Limb (tissue), 2 donors: ENCODE data around the gene ZC3HAV1L.
"Not testable (repeated sequence)": the region's sequence is repeated elsewhere in the genome, so short reads cannot be mapped to it uniquely, and the experiment has no call there.

Experiments
- DNase-seq, 2 donors: peaks; one replicate each; pipeline ENCODE4 v3.0.0-alpha.2; 2016; ENCODE audit errors: extremely low spot score in 2 of 2

The ZC3HAV1L gene

DNA sequence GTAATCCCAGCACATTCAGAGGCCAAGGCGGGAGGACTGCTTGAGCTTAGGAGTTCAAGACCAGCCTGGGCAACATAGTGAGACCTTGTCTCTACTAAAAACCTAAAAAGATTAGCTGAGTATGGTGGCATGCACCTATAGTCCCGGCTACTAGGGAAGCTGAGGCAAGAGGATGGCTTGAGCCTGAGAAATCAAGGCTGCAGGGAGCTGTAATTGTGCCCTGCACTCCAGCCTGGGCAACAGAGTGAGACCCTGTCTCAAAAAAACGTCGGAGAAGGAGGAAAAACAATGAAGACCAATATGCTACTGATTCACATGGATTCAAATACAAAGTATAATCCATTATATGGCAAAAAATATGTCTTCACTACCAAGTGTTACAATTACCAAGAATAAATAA is 13.6 kb downstream of the ZC3HAV1L start:
- DNase-seq = no peak

DNA sequence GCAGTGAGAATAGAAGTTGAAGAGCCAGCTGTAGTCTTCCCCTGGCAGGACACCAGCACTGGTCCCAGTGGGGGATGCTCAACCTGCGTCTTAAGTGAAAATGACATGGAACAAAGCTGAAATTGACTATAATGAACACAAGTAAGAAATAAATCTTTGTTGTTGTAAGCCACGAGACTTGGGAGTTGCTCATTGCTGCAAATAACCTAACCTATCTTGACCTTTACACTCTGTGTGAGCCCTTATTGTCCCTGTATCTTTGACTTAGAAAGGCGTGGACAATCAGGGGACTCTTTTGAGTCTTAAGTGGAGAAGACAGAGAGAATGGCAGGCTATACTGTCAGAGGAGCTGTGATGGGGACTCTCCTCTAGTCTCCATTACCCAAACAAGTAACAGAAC is 16.9 kb downstream of the ZC3HAV1L start:
- DNase-seq = no peak

DNA sequence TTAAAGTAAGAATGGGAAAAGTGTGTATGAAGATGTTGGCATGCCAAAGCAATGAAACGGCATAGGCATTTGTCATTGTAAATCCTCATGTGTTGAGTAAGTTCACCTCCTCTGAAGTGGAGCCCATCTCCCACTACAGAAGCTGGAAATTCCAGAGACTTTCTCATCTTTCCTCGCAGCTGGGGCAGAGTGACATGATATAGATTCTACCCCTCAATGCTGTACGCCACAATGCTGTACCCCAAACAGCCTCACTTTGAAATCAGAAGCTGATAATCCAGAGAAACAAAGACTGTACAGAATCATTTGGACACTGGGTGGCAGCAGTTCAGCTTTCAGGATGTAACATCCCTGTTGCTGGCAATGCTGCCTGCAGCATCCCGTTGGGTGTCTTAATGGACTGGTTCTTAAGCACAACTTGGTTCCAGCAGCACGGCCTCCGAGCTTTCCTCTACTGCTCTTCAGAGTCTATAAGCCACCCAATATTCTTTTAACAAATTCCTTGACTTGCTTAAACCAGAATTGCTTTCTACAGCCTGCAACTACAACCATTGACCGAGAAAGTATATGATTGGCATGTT is 18.8 kb downstream of the ZC3HAV1L start:
- peak; percentile 55 to 61 for DNase-seq

DNA sequence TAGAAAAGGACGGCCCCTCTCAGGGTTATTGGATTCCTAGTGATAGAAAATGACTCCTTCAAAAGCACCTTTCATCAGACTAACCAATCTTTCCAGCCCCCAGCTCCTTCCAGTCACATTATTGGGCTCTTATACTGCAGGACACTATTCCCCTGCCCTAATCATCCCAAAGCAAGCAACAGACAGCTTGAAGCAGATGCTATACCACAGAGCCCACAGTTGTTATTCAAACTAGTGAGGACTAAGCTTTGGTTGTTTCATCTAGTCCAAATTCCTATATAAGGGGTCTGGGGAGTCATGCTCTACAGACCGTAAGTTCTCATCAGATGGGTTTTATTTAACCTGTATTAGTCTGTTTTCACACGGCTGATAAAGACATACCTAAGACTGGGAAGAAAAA is 24.5 kb downstream of the ZC3HAV1L start:
- DNase-seq = no peak

DNA sequence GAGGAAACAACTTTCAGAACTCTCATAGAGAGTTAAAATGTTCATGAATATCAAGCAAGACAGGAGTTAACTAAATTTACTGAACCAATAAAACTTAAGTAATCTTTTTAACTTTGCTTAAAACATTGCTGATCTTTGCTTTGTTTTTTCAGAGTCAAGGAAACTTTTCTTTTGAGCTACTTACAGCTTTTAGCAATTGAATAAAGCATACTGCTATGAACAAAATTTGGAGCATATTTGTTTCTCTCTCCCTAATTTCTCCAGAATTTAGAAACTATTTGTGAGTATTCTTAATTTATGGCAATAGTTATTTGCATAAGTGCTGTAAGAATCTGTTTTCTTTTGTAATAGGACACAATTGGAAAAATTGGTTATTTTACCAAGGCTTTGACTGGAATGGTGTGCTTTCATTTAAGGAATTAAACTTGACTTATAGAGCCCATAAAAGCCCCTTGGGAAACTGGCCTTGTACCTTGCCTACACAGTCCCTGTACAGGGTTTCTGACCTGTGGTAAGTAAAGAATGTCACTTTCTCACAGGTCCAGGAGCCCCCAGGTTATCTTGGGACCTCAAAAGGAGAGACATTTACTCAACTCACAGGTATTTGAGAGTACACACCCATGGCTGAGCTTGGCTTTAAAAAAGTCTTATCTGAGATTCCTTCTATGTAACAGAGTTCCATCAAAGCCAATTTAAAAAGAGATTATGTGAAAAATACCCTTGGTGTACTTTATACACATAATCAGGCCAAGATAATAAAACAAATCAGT is 31.3 kb downstream of the ZC3HAV1L start:
- no peak for DNase-seq

DNA sequence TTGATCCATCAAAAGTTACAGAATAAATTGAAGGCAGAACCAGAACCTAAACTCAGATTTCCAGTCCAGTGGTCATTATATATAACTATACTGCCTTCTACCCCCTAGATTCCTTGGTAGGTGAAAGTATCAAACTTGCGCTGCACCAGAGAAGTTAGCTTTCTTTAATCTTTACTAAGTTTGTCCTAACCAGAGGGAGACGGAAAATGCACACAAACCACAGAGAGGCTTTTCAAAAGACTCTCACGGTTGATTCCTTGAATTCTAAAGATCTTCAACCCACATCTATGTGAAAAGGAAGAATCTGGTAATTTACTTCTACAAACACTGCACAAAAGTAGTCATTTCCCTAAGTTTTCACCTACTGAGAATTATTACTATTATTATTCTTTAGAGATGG is 36.4 kb downstream of the ZC3HAV1L start:
- DNase-seq = no peak

DNA sequence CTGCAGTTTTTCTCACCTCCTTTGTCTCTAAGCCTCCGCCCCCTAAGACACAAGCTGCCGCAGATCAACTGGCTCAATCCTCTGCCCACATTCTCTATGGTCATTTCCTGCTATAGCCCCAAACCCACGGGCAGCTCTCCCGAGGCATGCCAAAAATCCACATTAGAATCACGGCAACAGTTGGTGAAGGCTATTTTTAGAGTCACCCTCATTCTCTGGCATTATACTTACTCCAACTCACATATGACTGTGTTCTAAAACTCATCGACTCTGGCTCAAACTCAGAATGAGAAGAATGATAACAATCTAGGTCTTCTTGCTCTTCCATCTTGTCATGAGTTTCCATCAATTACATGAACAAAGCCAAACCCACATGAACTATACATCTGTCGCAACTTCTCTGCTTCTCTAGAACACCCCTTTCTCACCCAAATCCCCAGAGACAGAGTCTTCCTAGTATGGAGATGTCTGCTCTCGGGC is 43.8 kb downstream of the ZC3HAV1L start:
- DNase-seq = no peak

DNA sequence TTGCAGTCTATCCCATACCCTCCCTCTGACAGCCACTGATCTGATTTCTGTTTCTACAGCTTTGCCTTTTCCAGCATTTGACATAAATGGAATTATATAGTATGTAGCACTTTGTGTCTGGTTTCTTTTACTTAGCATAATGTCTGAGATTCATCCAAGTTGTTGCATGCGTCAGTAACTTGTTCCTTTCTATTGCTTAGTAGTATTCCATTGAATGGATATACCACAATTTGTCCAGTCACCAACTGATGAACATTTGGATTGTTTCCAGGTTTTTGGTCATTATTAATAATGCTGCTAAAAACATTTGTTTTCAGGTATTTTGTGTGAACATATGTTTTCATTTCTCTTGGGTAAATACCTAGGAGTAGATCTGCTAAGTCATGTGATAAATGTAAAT is 48.2 kb downstream of the ZC3HAV1L start:
- DNase-seq = no peak

DNA sequence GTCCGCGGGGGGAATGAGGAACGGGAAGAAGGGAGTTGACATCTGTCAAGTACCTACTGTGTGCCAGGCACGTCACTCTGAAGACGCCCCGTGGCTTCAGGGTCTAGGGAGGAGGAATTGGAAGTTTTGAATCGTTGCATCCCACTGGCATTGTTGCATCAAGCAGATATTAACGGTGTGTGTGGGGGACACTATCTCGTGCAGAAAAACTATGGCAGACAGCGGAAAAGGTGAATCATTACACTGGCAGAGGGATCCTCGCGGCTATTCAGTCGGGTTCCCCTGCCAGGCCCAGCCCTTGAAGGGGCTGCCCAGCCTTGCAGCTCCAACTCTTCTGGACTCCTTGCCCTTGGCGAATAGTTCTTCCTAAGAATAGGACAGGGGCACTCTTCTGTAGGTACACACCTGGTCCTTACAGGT is 53.6 kb downstream of the ZC3HAV1L start:
- no peak for DNase-seq

DNA sequence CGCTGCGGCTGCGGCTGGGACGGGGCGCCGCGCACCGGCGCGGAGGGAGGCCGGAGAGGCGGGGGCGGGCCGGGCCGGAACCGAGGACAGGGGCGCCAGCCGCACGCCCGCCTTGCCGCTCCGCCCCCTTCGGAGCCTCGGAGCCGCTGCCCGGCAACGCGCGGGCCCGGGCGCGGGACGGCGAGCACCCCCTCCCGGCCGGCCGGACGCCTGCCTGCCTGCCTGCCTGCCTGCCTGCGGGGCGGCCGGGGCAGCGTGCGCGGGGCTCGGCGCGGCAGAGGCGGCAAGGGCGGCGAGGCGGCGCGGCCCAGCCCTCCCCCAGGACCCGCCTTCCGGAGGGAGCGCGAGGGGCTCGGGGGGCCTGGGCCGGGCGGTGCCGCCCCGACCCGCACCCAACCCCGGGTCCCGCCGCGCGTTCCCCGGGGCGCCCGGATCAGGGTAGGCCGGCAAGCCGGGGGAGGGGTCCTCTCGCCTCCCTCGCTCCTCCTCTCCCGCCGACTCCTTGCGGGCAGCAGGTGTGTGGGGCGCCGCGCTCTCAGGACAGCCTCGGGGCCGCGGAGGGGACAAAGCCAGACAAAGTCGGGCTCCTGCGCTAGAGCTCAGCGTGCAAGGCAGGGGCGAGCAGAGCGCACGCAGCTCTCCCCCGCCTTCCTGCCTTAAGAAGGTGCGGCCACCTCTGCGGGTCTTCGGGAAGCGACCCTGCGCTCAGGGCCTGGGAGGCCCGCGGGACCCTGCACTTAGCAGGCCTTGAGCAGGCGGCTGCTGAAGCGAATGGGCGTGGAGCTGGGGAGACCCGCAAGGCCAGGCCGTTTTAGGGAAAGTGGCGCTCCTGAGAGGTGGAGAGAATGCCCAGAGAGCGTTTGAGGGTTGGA is 54.3 kb downstream of the ZC3HAV1L start, which contains the start of gene KIAA1549:
Gene KIAA1549, minus strand, starts transcription at position 58 of the 872 bp plus-strand sequence. CDS start 120 bp downstream, outside the sequence.
- DNase-seq = peak; percentile 72 to 85

DNA sequence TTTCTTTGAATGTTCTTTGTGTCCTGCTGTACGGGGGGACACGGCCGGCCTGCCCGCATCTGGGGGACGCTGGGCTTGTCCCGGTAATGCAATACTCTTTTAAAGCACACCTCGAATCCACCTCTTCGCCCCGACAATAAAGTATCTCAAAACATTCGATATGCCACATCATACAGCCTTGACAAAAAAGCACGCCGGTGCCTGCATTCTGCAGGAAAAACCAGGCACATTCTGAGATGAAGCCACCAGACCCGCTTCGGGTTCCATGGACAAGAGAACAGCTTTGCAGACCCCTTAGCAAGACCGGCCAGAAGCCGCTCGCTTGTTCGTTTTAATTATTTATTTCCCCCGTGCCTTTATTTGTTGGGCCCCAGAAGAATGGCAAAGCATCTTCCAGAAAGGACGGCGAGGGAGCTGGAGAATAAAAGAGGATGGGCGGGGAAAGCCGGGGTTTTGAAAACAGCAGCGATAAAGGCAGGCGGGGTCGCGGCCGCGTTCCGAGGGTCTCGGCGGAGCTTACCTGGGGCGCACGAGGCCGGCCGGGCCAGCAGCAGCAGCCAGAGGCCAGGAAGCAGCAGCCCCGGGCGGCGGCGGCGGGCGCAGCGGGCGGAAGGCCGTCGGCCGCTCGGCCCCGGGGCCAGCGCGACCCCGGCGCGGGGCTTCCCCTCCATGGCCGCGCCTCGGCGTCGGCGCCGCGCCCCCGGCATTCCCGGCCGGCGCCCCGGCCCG is 55.1 kb downstream of the ZC3HAV1L start:
- peak in 1 of 2 donors; percentile 77 for DNase-seq

DNA sequence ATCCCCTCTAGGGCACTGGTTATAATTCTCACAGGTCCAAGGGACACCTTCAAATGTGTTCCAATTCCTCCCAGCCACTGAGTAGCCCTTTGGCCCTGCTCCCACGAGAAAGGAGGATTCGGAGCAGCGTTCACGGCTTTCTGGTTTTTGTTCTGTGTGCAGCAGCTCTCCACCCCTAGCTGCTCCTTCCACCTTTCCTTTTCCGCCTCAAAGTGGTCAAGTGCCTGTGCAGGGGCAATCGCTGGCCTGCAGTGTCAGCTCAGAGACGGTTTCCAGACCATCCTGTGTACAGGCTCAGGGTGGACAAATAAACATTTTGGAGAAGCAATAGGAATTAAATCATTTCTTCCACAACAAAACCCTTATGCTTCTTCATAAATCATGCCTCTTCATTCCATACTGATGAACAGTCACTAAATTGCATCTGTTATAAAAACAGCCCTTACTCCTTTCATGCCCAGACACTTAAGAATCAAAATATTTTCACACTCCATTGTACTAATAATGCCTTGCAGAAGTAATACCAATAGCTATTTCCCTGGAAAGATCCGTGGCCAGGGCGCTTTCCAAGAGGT is 55.8 kb downstream of the ZC3HAV1L start:
- no peak for DNase-seq

DNA sequence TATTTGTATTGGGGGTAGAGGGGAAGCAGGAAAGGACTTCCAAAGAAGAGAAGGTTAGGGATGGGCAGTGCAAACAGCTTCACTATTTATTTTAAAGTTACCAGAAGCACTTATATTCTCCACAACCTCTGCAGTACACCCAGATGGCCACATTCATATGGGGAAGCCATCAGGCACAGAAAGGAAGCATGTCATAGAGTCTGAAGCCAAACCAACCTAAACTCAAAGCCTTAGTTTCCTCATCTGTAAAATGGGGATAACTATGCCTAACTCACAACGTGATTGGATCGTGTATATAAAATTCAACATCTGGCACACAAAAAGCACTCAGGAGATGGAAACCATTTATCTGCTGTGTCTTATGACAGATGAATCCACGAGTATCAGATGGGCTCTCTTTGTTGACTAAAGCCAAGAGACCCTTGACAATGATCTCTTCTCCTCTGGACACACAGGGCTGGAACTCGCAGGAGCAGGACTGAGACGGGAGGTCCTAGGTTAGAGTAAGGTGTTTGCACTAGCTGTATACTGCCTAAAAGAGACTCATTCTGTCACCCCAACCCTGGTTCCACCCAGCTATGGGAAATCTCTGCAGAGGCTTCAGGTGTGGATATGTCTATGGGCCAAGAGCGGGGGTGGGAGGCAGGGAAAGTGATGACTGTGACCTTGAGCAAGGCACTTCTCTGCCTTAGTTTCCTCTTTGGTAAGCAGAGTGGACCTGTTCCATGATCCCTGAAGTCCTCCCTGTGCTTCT is 56.4 kb downstream of the ZC3HAV1L start:
- DNase-seq = no peak

DNA sequence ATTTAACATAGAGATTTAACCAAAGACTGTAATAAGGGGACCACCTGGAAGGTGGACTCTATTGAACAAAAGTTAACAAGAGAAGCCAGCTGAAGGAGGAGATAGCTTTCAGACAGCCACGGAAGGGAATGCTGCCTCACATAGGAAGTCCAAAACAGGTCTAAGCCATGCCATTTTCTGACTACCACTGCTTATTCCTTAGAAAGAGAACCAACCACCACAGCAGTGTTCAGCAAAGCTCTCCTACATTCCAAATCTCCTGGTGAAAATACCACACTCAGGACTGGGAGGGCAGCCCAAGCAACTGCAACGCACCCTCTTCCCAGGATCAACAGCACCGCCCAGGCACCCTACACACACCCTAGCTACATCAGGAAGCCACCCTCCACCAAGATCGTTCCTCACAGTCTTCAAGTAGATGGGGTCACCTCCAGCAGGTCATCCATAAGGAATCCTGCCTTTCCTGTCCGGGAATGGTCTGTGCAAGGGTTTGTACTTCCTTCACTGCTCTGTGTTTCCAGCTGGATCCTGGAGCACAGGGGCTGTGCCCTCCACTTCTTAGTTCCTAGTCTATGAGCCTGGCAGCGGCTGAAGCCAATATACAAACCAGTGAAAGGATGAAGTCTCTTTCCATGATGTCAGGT is 57.2 kb downstream of the ZC3HAV1L start:
- DNase-seq = no peak

DNA sequence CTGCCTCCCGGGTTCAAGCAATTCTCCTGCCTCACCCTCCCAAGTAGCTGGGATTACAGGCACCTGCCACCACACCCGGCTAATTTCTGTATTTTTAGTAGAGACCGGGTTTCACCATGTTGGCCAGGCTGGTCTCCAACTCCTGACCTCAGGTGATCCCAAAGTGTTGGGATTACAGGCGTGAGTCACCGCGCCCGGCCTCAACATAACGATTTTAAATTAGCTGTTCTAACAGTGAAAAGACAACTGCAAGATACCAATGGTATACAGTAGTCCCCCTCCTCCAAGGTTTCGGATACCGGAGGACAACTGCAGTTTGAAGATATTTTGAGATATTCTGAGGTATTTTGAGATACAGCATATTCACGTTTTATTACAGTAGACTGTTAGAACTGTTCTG is 59.7 kb downstream of the ZC3HAV1L start:
- DNase-seq = not testable (repeated sequence)
